Liver (tissue), 9 donors: Measurements from ENCODE around the gene PLA2G4E. TPM values are rescaled to one million over a fixed set of nuclear protein-coding genes. Genes with fewer than 3 reads are reported as not detected.

Experiments
- DNase-seq: peaks from one replicate; pipeline ENCODE4 v3.0.0-alpha.2; 2017; ENCODE audit warnings: low spot score
- H3K27ac ChIP-seq, 2 donors: one replicate each; pipeline ENCODE4 v1.7.0; 2013; ENCODE audit warnings: inconsistent platforms in 2 of 2, low read length in 2 of 2, control low read depth in 1 of 2, low read depth in 1 of 2, mild to moderate bottlenecking in 1 of 2
- H3K27me3 ChIP-seq, 4 donors: one replicate each; pipeline versions ENCODE4 v1.6.1 to v1.7.0; 2013; ENCODE audit warnings: low read length in 3 of 4, inconsistent platforms in 1 of 4, mild to moderate bottlenecking in 1 of 4, moderate library complexity in 1 of 4; ENCODE audit not compliant: control insufficient read depth in 4 of 4, insufficient read depth in 4 of 4
- H3K36me3 ChIP-seq, 4 donors: one replicate each; pipeline versions ENCODE4 v1.6.1 to v1.7.0; 2013; ENCODE audit warnings: low read length in 3 of 4, mild to moderate bottlenecking in 3 of 4, low read depth in 1 of 4, moderate library complexity in 1 of 4; ENCODE audit not compliant: control insufficient read depth in 4 of 4, insufficient read depth in 3 of 4
- H3K4me1 ChIP-seq, 4 donors: one replicate each; pipeline versions ENCODE4 v1.6.1 to v1.7.0; 2013; ENCODE audit warnings: low read length in 3 of 4, mild to moderate bottlenecking in 3 of 4, moderate library complexity in 1 of 4; ENCODE audit not compliant: control insufficient read depth in 4 of 4, insufficient read depth in 4 of 4
- H3K4me3 ChIP-seq, 3 donors: one replicate each; pipeline versions ENCODE4 v1.6.1 to v1.7.0; 2013; ENCODE audit warnings: low read length in 3 of 3, control low read depth in 1 of 3, low read depth in 1 of 3, mild to moderate bottlenecking in 1 of 3
- H3K9ac ChIP-seq, 2 donors: one replicate each; pipeline ENCODE4 v1.7.0; 2013; ENCODE audit warnings: low read length in 2 of 2, mild to moderate bottlenecking in 2 of 2, moderate library complexity in 2 of 2, control low read depth in 1 of 2, low read depth in 1 of 2
- H3K9me3 ChIP-seq, 4 donors: one replicate each; pipeline versions ENCODE4 v1.6.1 to v1.7.0; 2013; ENCODE audit warnings: low read length in 3 of 4; ENCODE audit not compliant: control insufficient read depth in 4 of 4
- EGR1 ChIP-seq, 2 donors: IDR thresholded peaks; 2 replicates each; pipeline ENCODE4 v1.6.1; 2016 to 2018; ENCODE audit warnings: antibody characterized with exemption in 2 of 2, low read depth in 2 of 2
- FOXA1 ChIP-seq: IDR thresholded peaks from 2 replicates; pipeline ENCODE4 v1.6.1; 2016; ENCODE audit warnings: antibody characterized with exemption
- FOXA2 ChIP-seq: IDR thresholded peaks from 2 replicates; pipeline ENCODE4 v1.6.1; 2016; ENCODE audit warnings: antibody characterized with exemption
- GABPA ChIP-seq, 2 donors: IDR thresholded peaks in 1 of 2; conservative IDR thresholded peaks in 1 of 2; 2 replicates each; pipeline ENCODE4 v1.6.1; 2016; ENCODE audit warnings: antibody characterized with exemption in 2 of 2, mild to moderate bottlenecking in 1 of 2, moderate library complexity in 1 of 2
- HNF4A ChIP-seq, 2 donors: conservative IDR thresholded peaks; 2 replicates each; pipeline ENCODE4 v1.6.1; 2016; ENCODE audit warnings: antibody characterized with exemption in 2 of 2, mild to moderate bottlenecking in 2 of 2
- HNF4G ChIP-seq: IDR thresholded peaks from 2 replicates; pipeline ENCODE4 v1.6.1; 2016; ENCODE audit warnings: antibody characterized with exemption
- JUND ChIP-seq, 2 donors: IDR thresholded peaks; 2 replicates each; pipeline ENCODE4 v1.6.1; 2016; ENCODE audit warnings: antibody characterized with exemption in 2 of 2
- NR2F2 ChIP-seq: IDR thresholded peaks from 2 replicates; pipeline ENCODE4 v1.6.1; 2016; ENCODE audit warnings: antibody characterized with exemption
- RAD21 ChIP-seq, 2 donors: IDR thresholded peaks; 2 replicates each; pipeline ENCODE4 v1.6.1; 2016; ENCODE audit warnings: antibody characterized with exemption in 2 of 2, mild to moderate bottlenecking in 2 of 2
- REST ChIP-seq: IDR thresholded peaks from 2 replicates; pipeline ENCODE4 v1.6.1; 2016; ENCODE audit warnings: antibody characterized with exemption, mild to moderate bottlenecking
- RXRA ChIP-seq, 2 donors: IDR thresholded peaks; 2 replicates each; pipeline ENCODE4 v1.6.1; 2017 to 2018; ENCODE audit warnings: antibody characterized with exemption in 2 of 2, mild to moderate bottlenecking in 1 of 2
- SP1 ChIP-seq: IDR thresholded peaks from 2 replicates; pipeline ENCODE4 v1.6.1; 2018; ENCODE audit warnings: antibody characterized with exemption, mild to moderate bottlenecking
- TAF1 ChIP-seq: conservative IDR thresholded peaks from 2 replicates; pipeline ENCODE4 v1.6.1; 2016; ENCODE audit warnings: antibody characterized with exemption, mild to moderate bottlenecking
- YY1 ChIP-seq: IDR thresholded peaks from 2 replicates; pipeline ENCODE4 v1.6.1; 2016; ENCODE audit warnings: antibody characterized with exemption, mild to moderate bottlenecking
- WGBS: extraction: QIAGEN DNeasy Blood & Tissue Kit; methylation state at CpG from one replicate; pipeline ENCODE4 v1.1.7; 2013; 5-methylcytosine and 5-hydroxymethylcytosine counted together
- polyA plus RNA-seq, 2 donors: library from polyadenylated mRNA; stranded (reverse) in 1 of 2; unstranded in 1 of 2; fragments of 200-250 nt in 1 of 2; fragments of >200 nt in 1 of 2; fragmentation: Nextera tagmentation in 1 of 2; extraction: Ambion mirVana in 1 of 2; gene quantifications; one replicate each; pipeline versions ENCODE4 v1.2.1 to v1.2.3, GENCODE V29; 2013 to 2015
- total RNA-seq, 2 donors: library from RNA; depleted of rRNA; stranded (reverse); fragments of >200 nt; gene quantifications; one replicate each; pipeline ENCODE4 v1.2.3, GENCODE V29; 2014
- TF ChIP-seq, protein P1 (sequence below): fragments of 150-350 bp; IDR thresholded peaks from 2 replicates; pipeline ENCODE4 v1.5.1; 2017; ENCODE audit warnings: improper control_type of control experiment, low read depth, low read length; ENCODE audit not compliant: missing input control
- TF ChIP-seq, protein P2 (sequence below): IDR thresholded peaks from 2 replicates; pipeline ENCODE4 v1.6.1; 2016; ENCODE audit warnings: antibody characterized with exemption
- TF ChIP-seq, protein P3 (sequence below): IDR thresholded peaks from 2 replicates; pipeline ENCODE4 v1.6.1; 2016; ENCODE audit warnings: antibody characterized with exemption
- TF ChIP-seq, protein P4 (sequence below): IDR thresholded peaks from 2 replicates; pipeline ENCODE4 v1.6.1; 2016; ENCODE audit warnings: antibody characterized with exemption
- donor health status: healthy.
- donor health status: healthy.
- donor health status: healthy.
- donor health status: healthy.
- donor health status: healthy.

Gene PLA2G4E
- total and polyA plus RNA-seq, 4 donors = not detected

GRCh38 chr15:41987925-41988275, 32.9 kb downstream of the PLA2G4E start:
- H3K9ac ChIP-seq = no peak overlapping the region
- no peaks in the 10 kb centered on the region for H3K27me3 ChIP-seq
- no peak overlapping the region for H3K27ac ChIP-seq
- no peak overlapping the region for H3K4me3 ChIP-seq
- WGBS = 93% methylated on average over 11 of the region's 11 CpGs
- H3K4me1 ChIP-seq = no peaks in the 10 kb centered on the region
- no peak for DNase-seq
- TF ChIP-seq RXRA (IDR thresholded peaks at IDR 0.05) (no peak), REST (no peak), EGR1 (IDR thresholded peaks at IDR 0.05; ENCODE audit: low read depth in 2 of 2) (no peak), HNF4A (conservative IDR thresholded peaks at IDR 0.05) (no peak), YY1 (no peak), HNF4G (no peak), JUND (IDR thresholded peaks at IDR 0.05) (no peak), SP1 (no peak), NR2F2 (no peak), RAD21 (IDR thresholded peaks at IDR 0.05) (no peak), GABPA (IDR thresholded peaks at IDR 0.05 in 1 of 2, conservative IDR thresholded peaks at IDR 0.05 in 1 of 2) (no peak), FOXA1 (no peak), FOXA2 (no peak), TAF1 (no peak)
- TF ChIP-seq, protein P1, sequence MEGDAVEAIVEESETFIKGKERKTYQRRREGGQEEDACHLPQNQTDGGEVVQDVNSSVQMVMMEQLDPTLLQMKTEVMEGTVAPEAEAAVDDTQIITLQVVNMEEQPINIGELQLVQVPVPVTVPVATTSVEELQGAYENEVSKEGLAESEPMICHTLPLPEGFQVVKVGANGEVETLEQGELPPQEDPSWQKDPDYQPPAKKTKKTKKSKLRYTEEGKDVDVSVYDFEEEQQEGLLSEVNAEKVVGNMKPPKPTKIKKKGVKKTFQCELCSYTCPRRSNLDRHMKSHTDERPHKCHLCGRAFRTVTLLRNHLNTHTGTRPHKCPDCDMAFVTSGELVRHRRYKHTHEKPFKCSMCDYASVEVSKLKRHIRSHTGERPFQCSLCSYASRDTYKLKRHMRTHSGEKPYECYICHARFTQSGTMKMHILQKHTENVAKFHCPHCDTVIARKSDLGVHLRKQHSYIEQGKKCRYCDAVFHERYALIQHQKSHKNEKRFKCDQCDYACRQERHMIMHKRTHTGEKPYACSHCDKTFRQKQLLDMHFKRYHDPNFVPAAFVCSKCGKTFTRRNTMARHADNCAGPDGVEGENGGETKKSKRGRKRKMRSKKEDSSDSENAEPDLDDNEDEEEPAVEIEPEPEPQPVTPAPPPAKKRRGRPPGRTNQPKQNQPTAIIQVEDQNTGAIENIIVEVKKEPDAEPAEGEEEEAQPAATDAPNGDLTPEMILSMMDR = no peak
- TF ChIP-seq, protein P2, sequence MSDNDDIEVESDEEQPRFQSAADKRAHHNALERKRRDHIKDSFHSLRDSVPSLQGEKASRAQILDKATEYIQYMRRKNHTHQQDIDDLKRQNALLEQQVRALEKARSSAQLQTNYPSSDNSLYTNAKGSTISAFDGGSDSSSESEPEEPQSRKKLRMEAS = no peak
- TF ChIP-seq, protein P3, sequence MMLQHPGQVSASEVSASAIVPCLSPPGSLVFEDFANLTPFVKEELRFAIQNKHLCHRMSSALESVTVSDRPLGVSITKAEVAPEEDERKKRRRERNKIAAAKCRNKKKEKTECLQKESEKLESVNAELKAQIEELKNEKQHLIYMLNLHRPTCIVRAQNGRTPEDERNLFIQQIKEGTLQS = no peak
- TF ChIP-seq, protein P4, sequence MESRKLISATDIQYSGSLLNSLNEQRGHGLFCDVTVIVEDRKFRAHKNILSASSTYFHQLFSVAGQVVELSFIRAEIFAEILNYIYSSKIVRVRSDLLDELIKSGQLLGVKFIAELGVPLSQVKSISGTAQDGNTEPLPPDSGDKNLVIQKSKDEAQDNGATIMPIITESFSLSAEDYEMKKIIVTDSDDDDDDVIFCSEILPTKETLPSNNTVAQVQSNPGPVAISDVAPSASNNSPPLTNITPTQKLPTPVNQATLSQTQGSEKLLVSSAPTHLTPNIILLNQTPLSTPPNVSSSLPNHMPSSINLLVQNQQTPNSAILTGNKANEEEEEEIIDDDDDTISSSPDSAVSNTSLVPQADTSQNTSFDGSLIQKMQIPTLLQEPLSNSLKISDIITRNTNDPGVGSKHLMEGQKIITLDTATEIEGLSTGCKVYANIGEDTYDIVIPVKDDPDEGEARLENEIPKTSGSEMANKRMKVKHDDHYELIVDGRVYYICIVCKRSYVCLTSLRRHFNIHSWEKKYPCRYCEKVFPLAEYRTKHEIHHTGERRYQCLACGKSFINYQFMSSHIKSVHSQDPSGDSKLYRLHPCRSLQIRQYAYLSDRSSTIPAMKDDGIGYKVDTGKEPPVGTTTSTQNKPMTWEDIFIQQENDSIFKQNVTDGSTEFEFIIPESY = no peak
- no peaks in the 10 kb centered on the region for H3K36me3 ChIP-seq
- H3K9me3 ChIP-seq = no peaks in the 10 kb centered on the region
